ENCODE measurements around the gene ZNF526. TPM values are rescaled to one million over a fixed set of nuclear protein-coding genes. Genes with fewer than 3 reads are reported as not detected.

Gene ZNF526
- total RNA-seq, 1 experiment from 2014 or later, result 13.1 TPM

DNA sequence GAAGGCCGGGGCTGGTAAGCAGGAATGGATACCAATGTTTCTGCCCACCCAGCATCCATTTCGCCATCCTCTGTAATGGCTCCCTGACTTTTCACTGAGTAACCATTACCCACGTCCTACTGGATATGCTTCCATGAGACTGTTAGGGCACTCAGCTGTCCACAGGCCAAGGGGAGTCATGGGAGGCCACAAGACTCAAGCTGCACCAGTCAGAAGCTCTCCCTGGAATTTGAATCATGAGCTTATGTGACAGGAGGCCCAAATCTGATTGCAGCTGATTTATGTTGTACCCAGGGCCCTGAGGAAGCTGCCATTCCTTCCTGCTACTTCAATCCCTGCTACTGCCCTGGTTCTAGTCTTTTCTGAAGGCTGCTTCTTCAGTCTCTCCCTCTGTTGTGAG is 31.0 kb upstream of the ZNF526 start:
- no peak for ATAC-seq
- Histone ChIP-seq H3K27me3 (ENCODE audit: insufficient read depth, low read length) (no peaks in the 10 kb centered on the region), H2AFZ (ENCODE audit: low read depth, low read length, poor library complexity, severe bottlenecking) (no peak overlapping the region), H3K79me2 (ENCODE audit: insufficient read depth, low read length) (no peaks in the 10 kb centered on the region), H3K9me2 (ENCODE audit: insufficient read depth) (no peaks in the 10 kb centered on the region), H3K9me3 (ENCODE audit: control insufficient read depth in 1 of 2, insufficient read depth in 1 of 2, low read depth in 1 of 2, low read length in 2 of 2) (no peaks in the 10 kb centered on the region; a peak in 1 of 4 replicates), H3K27ac (ENCODE audit: low read depth, low read length) (no peak overlapping the region), H3K9ac (ENCODE audit: low read length) (no peak overlapping the region), H4K20me1 (ENCODE audit: insufficient read depth) (no peaks in the 10 kb centered on the region), H3K4me3 (replicated peaks in 1 of 2; ENCODE audit: low read depth in 1 of 2, low read length in 2 of 2) (no peak overlapping the region), H3K36me3 (ENCODE audit: control insufficient read depth in 1 of 2, insufficient read depth in 2 of 2, low read length in 2 of 2) (no peaks in the 10 kb centered on the region), H3K4me1 (ENCODE audit: control insufficient read depth in 1 of 2, insufficient read depth in 2 of 2, low read length in 2 of 2) (peaks cover 12 to 36% of the 10 kb centered on the region in 2 experiments), H3K4me2 (ENCODE audit: low read length) (no peak overlapping the region)
- no TSS peak for BruUV-seq (replicated peaks)
- RAD21 ChIA-PET (ENCODE audit: low non-redundant PET in 1 of 2, low total read pairs in 2 of 2, uncharacterized antibody in 2 of 2, unreplicated experiment in 2 of 2), result no interaction called here
- no peak for DNase-seq (ENCODE audit: low read depth, low spot score)
- TF ChIP-seq POLR2A (IDR thresholded peaks at IDR 0.05; ENCODE audit: borderline replicate concordance, extremely low read depth, insufficient read depth, insufficient read length) (no peak), ELF1 (IDR thresholded peaks at IDR 0.05; ENCODE audit: borderline replicate concordance, low read depth) (no peak), ZFX (IDR thresholded peaks at IDR 0.05) (no peak), FOSL1 (IDR thresholded peaks at IDR 0.05; ENCODE audit: low read depth) (no peak), POLR2AphosphoS5 (IDR thresholded peaks at IDR 0.05; ENCODE audit: low read depth, low read length) (no peak), JUND (IDR thresholded peaks at IDR 0.05) (no peak), ZNF274 (IDR thresholded peaks at IDR 0.05; ENCODE audit: low read depth, low read length) (no peak), TCF7L2 (IDR thresholded peaks at IDR 0.05; ENCODE audit: borderline replicate concordance, extremely low read depth, insufficient read depth, insufficient read length) (no peak), SIN3A (IDR thresholded peaks at IDR 0.05; ENCODE audit: low read depth) (no peak), CEBPB (IDR thresholded peaks at IDR 0.05; ENCODE audit: low read depth) (no peak), SP1 (IDR thresholded peaks at IDR 0.05; ENCODE audit: low read depth) (no peak), CBX3 (IDR thresholded peaks at IDR 0.05; ENCODE audit: low read depth) (no peak), EZH2 (IDR thresholded peaks at IDR 0.05) (no peak), EZH2phosphoT487 (IDR thresholded peaks at IDR 0.05; ENCODE audit: borderline replicate concordance) (no peak), YY1 (IDR thresholded peaks at IDR 0.05; ENCODE audit: extremely low read depth, insufficient replicate concordance, low read depth, low read length) (no peak)
- TF ChIP-seq, protein P1, sequence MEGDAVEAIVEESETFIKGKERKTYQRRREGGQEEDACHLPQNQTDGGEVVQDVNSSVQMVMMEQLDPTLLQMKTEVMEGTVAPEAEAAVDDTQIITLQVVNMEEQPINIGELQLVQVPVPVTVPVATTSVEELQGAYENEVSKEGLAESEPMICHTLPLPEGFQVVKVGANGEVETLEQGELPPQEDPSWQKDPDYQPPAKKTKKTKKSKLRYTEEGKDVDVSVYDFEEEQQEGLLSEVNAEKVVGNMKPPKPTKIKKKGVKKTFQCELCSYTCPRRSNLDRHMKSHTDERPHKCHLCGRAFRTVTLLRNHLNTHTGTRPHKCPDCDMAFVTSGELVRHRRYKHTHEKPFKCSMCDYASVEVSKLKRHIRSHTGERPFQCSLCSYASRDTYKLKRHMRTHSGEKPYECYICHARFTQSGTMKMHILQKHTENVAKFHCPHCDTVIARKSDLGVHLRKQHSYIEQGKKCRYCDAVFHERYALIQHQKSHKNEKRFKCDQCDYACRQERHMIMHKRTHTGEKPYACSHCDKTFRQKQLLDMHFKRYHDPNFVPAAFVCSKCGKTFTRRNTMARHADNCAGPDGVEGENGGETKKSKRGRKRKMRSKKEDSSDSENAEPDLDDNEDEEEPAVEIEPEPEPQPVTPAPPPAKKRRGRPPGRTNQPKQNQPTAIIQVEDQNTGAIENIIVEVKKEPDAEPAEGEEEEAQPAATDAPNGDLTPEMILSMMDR (IDR thresholded peaks at IDR 0.05 in 2 of 3, conservative IDR thresholded peaks at IDR 0.05 in 1 of 3; ENCODE audit: borderline replicate concordance in 1 of 3, insufficient read depth in 1 of 3, low read depth in 2 of 3, low read length in 2 of 3), result no peak
- TF ChIP-seq, protein P2, sequence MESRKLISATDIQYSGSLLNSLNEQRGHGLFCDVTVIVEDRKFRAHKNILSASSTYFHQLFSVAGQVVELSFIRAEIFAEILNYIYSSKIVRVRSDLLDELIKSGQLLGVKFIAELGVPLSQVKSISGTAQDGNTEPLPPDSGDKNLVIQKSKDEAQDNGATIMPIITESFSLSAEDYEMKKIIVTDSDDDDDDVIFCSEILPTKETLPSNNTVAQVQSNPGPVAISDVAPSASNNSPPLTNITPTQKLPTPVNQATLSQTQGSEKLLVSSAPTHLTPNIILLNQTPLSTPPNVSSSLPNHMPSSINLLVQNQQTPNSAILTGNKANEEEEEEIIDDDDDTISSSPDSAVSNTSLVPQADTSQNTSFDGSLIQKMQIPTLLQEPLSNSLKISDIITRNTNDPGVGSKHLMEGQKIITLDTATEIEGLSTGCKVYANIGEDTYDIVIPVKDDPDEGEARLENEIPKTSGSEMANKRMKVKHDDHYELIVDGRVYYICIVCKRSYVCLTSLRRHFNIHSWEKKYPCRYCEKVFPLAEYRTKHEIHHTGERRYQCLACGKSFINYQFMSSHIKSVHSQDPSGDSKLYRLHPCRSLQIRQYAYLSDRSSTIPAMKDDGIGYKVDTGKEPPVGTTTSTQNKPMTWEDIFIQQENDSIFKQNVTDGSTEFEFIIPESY (IDR thresholded peaks at IDR 0.05; ENCODE audit: extremely low read depth, insufficient replicate concordance, low read length), result no peak
- TF ChIP-seq, protein P3, sequence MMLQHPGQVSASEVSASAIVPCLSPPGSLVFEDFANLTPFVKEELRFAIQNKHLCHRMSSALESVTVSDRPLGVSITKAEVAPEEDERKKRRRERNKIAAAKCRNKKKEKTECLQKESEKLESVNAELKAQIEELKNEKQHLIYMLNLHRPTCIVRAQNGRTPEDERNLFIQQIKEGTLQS (IDR thresholded peaks at IDR 0.05), result no peak
- TF ChIP-seq, protein P4, sequence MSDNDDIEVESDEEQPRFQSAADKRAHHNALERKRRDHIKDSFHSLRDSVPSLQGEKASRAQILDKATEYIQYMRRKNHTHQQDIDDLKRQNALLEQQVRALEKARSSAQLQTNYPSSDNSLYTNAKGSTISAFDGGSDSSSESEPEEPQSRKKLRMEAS (IDR thresholded peaks at IDR 0.05), result no peak
- POLR2A ChIA-PET, result no interaction called here
- CTCF ChIA-PET, result interaction anchor here (0.7 kb wide), 1 partner anchor 91 kb away, joined by 3 read pairs; no protein-coding TSS in a partner anchor
- intact Hi-C loops (cut with micrococcal nuclease), result no loop called here
